ENCODE results near the gene ZIC2.

The ZIC2 gene

GRCh38 chr13:99974939-99975561, 6.5 kb upstream of the ZIC2 start:
- peak in 1 of 6 experiments; percentile 32 for DNase-seq

DNA sequence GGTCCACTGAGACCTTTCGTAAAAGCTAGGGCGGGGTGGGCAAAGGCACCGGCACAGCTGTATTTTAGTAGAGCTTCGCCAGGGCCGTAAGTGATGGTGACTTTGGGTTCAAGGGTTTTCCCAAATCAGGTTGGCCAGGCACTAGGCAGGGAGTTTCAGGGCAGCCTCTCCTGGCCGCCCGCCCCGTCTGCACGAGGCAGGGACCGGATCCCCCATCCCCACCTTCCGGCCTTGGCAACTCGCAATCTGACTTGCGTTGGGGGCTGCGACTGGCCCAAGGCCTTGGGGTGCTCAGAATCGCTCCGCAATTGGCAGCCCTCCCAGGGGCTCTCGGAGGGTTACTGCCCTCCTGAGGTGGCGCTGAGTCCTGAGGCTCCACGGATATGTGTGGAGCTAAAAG, 6.0 kb upstream of the ZIC2 start:
- no peak for DNase-seq

DNA sequence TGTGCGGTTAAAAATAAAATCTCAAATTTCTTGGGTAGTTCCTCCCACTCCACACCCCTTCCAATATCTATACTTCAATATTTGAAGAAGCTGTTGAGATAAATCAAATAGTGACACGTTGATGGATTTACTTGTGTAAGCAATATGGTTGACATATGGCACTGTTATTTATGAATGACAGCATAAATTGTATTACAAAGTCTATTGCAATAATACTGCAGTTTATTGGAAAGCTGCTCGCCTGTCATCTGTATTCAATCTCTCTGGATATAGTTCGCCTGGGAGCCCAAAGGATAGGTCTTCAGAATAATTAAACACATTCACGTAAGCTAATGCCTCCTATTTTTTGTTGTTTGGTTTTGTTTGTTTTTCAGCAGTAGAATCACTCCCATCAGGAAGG, 5.0 kb upstream of the ZIC2 start:
- DNase-seq, result no peak

DNA sequence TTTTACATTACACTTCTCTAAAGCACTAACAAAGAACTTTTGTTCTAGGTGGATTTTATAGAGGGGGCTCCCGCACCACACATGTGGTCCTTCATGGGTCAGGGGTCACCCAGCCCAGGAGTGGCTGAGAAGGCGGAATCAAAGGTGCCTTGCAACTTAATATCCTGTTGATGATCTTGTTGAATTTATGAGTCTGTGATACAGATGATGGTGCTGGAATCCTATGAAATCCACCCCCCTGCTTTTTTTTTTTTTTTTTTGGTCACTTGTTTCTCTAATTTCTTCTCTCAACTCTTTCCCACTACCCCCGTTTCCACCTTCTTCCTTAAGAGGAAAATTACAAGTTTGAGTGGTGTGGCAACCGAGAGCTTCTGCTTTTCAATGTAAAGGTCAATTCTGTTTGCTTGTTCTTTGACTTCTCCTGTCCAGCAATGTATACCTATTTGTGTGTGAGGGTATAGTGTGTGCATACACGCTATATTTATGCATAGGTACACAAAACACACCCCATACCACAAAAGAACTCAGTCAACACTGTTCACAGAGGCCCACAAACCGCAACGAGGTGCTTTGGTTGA, 4.2 kb upstream of the ZIC2 start:
- DNase-seq, result no peak

DNA sequence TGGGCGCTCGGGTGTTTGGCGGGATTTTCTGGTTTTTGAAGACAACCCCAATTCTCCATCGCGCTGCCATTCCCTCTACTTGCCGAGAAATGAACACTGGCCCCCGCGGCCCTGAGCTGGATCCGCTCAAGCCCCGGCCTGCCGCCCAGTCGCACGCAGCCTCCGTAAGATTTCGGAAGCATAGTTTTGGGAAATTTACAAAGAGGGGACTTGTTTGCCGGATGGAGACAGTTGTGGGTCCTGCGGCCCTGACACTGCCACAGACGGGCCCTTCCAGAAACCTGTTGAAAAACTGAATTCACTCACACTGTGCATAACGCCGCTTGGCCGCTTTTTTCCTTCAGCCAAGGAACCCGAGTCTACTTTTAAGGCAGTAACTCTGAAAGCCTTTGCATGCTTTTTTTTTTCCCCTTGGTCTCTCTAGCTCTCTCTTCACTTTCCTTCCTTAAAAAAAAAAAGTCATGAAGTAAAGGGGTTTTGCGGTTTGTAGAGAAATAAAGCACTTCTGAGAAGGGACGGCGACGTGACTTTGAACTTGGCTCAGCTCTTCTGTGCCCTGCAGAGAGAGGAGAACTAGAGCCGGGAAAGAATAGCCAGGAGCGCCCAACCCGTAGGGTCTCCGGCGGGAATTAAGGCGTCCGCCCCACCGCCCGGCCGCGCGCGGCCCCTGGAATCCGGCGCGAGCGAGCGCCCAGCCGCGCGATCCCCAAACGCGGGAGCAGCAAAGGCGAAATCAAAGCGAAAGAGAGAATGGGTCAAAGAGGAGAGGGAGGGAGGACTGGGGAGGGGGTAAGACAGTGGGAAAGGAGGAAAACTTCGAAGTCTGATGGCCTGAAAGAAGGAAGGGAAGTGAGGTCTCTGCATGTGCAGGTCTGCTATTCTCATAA, 3.4 kb upstream of the ZIC2 start:
- DNase-seq, result peak in 1 of 6 experiments; percentile 16

GRCh38 chr13:99978799-99979452, 2.7 kb upstream of the ZIC2 start:
- no peak for DNase-seq

- peak in 1 of 6 experiments; percentile 30 for DNase-seq
These were observed 2.0 kb upstream of the ZIC2 start for GRCh38 chr13:99979453-99980200.

DNA sequence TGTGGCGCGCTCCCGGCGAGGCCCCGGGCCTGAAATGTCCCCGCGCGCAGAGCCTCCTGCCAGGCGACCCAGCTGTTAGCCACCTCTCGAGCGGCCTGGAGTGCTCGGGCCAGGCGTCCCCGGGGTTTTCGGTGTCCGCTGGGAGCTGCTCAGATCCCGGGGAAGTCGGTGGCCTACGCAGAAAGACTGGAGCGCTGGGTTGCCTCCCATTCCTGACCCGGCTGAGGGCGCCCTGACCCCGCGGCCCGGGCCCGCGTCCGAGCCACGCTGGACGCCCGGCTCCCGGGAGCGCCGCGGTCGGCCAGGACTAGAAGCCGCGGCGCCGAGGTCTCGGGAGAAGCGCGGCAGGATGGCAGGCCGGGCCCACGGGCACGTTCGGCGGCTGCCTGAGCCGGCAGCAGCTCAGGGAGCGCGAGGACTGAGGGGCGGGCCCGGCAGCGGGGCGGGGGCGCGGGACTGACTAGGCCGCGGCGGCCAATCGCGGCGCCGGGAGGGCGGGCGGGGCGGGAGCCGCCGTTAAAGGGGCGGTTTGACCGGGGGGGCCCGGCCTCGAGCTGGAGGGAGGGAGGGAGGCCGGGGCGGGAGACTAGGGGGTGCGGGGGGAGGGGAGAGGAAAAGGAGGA, 1.3 kb upstream of the ZIC2 start:
- DNase-seq, result peak in 4 of 6 experiments; percentile 36 to 49 (median 45)

- peak in 1 of 6 experiments; percentile 40 for DNase-seq
These were observed 505 bp upstream of the ZIC2 start for GRCh38 chr13:99980824-99981734.

- peak in 3 of 6 experiments; percentile 26 to 46 (median 31) for DNase-seq
These were observed 599 bp downstream of the ZIC2 start for GRCh38 chr13:99982036-99982730.

DNA sequence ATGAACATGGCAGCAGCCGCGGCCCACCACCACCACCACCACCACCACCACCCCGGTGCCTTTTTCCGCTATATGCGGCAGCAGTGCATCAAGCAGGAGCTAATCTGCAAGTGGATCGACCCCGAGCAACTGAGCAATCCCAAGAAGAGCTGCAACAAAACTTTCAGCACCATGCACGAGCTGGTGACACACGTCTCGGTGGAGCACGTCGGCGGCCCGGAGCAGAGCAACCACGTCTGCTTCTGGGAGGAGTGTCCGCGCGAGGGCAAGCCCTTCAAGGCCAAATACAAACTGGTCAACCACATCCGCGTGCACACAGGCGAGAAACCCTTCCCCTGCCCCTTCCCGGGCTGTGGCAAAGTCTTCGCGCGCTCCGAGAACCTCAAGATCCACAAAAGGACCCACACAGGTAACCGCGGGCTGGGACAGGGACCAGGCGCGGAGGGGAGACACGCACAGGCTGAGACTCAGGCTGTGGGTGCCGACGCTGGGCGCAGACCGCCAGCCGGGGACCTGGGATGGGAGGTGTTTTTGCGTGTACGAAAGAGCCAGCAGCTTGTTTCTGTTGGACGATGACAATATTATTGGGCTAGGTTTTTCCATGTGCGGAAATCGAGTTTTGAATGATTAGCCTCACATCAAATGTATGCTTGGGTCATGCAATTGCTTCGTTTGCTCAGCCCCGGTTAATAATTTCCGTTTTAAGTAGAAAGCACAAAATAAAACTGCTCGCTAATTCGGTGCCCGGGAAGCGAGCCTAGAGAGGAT, 1.3 kb downstream of the ZIC2 start:
- peak in 1 of 6 experiments; percentile 24 for DNase-seq

DNA sequence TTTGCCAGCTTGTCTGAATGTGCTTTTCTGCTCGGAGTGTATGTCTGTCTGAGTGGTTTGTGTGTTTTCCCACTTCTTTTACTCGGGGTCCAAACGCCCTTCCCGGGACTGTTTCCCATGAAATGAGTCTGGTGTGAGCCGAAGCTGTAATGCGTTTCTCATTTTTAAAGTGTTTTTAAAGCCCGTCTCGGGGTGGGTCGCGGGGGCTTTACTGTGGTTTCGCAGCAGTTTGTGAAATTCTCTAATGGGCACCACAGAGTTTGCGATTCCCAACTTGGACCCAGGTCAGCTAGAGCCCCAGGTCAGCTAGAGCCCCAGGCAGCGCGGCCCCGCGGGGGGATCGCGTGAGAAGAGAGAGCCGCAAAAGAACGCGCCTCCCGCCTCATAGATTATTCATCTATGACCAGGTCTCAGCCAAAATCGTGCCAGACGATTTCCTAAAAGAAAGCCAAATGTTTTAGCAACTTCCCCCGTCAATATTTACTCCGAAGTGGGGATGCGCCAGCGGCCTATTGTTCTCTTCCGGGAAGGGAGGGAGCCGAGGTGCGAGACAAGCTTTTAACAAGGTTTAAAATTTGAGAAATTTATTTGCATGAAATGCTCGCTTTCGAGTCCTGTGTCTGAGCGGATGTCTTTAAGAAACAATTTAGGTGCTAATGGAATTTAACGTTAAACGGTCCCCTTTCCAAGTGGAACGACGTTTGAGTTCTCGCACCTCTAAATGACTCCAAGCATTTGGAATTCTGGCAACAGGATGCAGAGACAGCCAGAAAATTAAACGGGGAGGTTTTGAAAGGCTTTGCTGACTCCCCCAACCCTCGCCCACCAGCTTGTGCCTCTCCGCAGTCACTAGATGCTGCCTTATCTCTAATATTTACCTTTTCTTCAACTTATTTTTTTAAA, 2.2 kb downstream of the ZIC2 start:
- peak in 1 of 6 experiments; percentile 35 for DNase-seq

GRCh38 chr13:99984461-99985240, 3.1 kb downstream of the ZIC2 start:
- DNase-seq, result peak in 2 of 6 experiments; percentile 26 to 33

DNA sequence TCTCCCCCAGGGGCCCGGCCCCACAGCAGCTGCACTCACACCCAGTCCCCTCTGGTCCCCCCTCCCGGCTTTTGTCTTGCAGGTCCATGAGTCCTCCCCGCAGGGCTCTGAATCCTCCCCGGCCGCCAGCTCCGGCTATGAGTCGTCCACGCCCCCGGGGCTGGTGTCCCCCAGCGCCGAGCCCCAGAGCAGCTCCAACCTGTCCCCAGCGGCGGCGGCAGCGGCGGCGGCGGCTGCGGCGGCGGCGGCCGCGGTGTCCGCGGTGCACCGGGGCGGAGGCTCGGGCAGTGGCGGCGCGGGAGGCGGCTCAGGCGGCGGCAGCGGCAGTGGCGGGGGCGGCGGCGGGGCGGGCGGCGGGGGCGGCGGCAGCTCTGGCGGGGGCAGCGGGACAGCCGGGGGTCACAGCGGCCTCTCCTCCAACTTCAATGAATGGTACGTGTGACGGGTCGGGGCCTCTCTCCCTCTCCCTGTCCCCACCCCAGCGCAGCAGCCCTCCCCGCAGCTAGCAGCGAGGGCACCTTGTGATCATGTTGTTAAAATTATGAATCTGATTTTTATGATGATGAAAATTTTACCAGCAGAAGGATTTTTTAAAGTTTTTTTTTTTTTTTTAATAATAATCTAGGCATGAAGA, 3.8 kb downstream of the ZIC2 start:
- no peak for DNase-seq

DNA sequence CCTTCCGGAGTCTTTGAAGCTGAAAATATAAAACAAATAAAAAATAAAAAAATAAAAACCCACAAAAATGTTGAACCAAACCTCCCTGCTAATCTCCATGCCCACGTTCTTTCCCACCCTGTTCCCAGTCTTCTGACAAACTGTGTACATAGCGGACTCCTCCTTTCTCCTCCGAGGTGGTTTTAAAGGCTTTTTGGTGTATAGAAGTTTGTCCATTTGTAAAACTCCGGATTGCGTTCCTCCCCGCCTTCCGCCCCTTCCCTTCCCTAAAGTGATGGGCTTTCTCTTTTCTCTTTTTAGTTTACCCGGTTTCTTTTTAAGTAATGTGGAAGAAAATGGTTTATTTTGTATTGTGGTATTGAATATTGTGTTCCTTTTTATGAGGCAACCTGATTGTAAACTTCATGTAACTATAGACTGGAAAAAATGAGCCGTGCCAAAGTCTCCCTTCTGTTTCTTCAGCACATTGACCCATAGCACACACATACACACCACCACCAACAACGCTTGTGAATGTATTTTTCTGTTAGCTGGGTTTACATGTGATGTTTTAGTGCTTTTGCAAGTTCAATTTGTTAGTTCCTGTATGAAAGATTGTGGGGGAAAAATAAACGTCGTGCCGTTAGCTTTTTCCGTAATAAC, 4.4 kb downstream of the ZIC2 start:
- no peak for DNase-seq

GRCh38 chr13:99986741-99987140, 5.2 kb downstream of the ZIC2 start:
- no peak for DNase-seq

Data from stimulated activated naive CD4-positive, alpha-beta T cell (primary cell).